SU-DHL-6 (cell line): ENCODE data around the gene SOX5.

Source experiments
- H2AFZ ChIP-seq: fragments of 200-600 bp; sonication (generic); 2 replicates; pipeline ENCODE4 v1.6.1; 2014; ENCODE audit warnings: low read depth, mild to moderate bottlenecking, moderate library complexity, mixed read lengths, antibody characterized with exemption, low read length; ENCODE audit not compliant: severe bottlenecking
- H3F3A ChIP-seq: fragments of 200-600 bp; shearing (Covaris generic); 2 replicates; pipeline ENCODE4 v1.6.0; 2016; ENCODE audit warnings: antibody characterized with exemption, mild to moderate bottlenecking; ENCODE audit not compliant: insufficient read depth
- H3K27ac ChIP-seq: fragments of 200-600 bp; sonication (generic); 2 replicates; pipeline ENCODE4 v1.5.1; 2016; ENCODE audit warnings: low read depth, mild to moderate bottlenecking, low read length, moderate library complexity, mixed read lengths
- H3K27me3 ChIP-seq: fragments of 200-600 bp; sonication (generic), shearing (Covaris generic); 2 replicates; pipeline ENCODE4 v1.6.0; 2014; ENCODE audit warnings: mild to moderate bottlenecking, low read length
- H3K36me3 ChIP-seq: fragments of 200-600 bp; sonication (generic); 2 replicates; pipeline ENCODE4 v1.6.1; 2014; ENCODE audit warnings: mild to moderate bottlenecking, low read length, mixed read lengths
- H3K4me2 ChIP-seq: fragments of 300-600, 200-600 bp; shearing (Covaris generic), sonication (generic); 2 replicates; pipeline ENCODE4 v1.6.0; 2014; ENCODE audit warnings: low read length, low read depth, mild to moderate bottlenecking; ENCODE audit not compliant: poor library complexity, severe bottlenecking
- H3K4me3 ChIP-seq: fragments of 200-600 bp; sonication (generic); 2 replicates; pipeline ENCODE4 v1.5.1; 2014; ENCODE audit warnings: antibody characterized with exemption, low read length, mild to moderate bottlenecking, mixed read lengths; ENCODE audit not compliant: insufficient read depth, poor library complexity, severe bottlenecking
- H3K79me2 ChIP-seq: fragments of 200-600 bp; sonication (generic); 2 replicates; pipeline ENCODE4 v1.6.1; 2014; ENCODE audit warnings: mild to moderate bottlenecking, low read length, moderate library complexity; ENCODE audit not compliant: insufficient read depth
- H3K9ac ChIP-seq: fragments of 200-600 bp; sonication (generic); 2 replicates; pipeline ENCODE4 v1.7.0; 2014; ENCODE audit warnings: mild to moderate bottlenecking, low read length
- H3K9me2 ChIP-seq: fragments of 200-600 bp; sonication (generic); replicated peaks from 2 replicates; pipeline ENCODE4 v1.6.1; 2014; ENCODE audit warnings: low read length; ENCODE audit not compliant: insufficient read depth
- H3K9me3 ChIP-seq: fragments of 200-600 bp; sonication (generic); 2 replicates; pipeline ENCODE4 v1.6.1; 2014; ENCODE audit warnings: low read length, mixed read lengths; ENCODE audit not compliant: insufficient read depth
- H4K20me1 ChIP-seq: fragments of 200-600 bp; sonication (generic); 2 replicates; pipeline ENCODE4 v1.6.1; 2014; ENCODE audit warnings: low read depth, mild to moderate bottlenecking, antibody characterized with exemption, low read length, moderate library complexity, mixed read lengths
- EZH2phosphoT487 ChIP-seq: fragments of 200-600 bp; sonication (generic), shearing (Covaris generic); conservative IDR thresholded peaks from 2 replicates; pipeline ENCODE4 v1.6.1; 2018; ENCODE audit warnings: mild to moderate bottlenecking, antibody characterized with exemption, low read length, moderate library complexity, mixed read lengths
- TF ChIP-seq, protein P1 (sequence below): fragments of 200-600 bp; sonication (generic); IDR thresholded peaks from one replicate; pipeline ENCODE4 v1.5.1; 2017; ENCODE audit warnings: antibody characterized with exemption, mild to moderate bottlenecking, low read length, moderate library complexity; ENCODE audit not compliant: insufficient read depth, poor library complexity, severe bottlenecking

The SOX5 gene

DNA sequence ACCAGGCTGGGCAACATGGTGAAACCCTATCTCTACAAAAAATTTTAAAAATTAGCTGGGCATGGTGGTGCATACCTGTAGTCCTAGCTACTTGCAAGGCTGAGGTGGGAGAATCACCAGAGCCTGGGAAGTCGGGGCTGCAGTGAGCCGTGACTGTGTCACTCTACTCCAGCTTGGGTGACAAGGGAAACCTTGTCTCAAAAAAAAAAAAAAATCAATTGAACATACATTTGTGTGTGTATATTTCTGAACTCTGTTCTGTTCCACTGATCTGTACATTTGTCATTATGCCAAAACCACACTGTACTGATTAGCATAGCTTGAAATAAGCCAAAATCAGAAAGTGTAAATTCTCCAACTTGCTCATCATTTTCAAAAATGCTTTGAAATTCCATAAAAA, 254.6 kb downstream of the SOX5 start:
- H3K9ac ChIP-seq: no peak overlapping the region
- no peaks in the 10 kb centered on the region for H3K79me2 ChIP-seq
- H4K20me1 ChIP-seq: no peaks in the 10 kb centered on the region
- H2AFZ ChIP-seq: no peak overlapping the region
- peaks cover 3% of the 10 kb centered on the region; the same call in 1 of the 2 replicates for H3K9me3 ChIP-seq
- no peak overlapping the region for H3K27ac ChIP-seq
- no peaks in the 10 kb centered on the region for H3F3A ChIP-seq
- no peaks in the 10 kb centered on the region for H3K36me3 ChIP-seq
- no peaks in the 10 kb centered on the region for H3K27me3 ChIP-seq
- H3K4me3 ChIP-seq: no peak overlapping the region
- no peak for TF ChIP-seq EZH2phosphoT487
- TF ChIP-seq, protein P1, sequence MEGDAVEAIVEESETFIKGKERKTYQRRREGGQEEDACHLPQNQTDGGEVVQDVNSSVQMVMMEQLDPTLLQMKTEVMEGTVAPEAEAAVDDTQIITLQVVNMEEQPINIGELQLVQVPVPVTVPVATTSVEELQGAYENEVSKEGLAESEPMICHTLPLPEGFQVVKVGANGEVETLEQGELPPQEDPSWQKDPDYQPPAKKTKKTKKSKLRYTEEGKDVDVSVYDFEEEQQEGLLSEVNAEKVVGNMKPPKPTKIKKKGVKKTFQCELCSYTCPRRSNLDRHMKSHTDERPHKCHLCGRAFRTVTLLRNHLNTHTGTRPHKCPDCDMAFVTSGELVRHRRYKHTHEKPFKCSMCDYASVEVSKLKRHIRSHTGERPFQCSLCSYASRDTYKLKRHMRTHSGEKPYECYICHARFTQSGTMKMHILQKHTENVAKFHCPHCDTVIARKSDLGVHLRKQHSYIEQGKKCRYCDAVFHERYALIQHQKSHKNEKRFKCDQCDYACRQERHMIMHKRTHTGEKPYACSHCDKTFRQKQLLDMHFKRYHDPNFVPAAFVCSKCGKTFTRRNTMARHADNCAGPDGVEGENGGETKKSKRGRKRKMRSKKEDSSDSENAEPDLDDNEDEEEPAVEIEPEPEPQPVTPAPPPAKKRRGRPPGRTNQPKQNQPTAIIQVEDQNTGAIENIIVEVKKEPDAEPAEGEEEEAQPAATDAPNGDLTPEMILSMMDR: no peak
- H3K9me2 ChIP-seq: no peaks in the 10 kb centered on the region
- H3K4me2 ChIP-seq: no peak overlapping the region

DNA sequence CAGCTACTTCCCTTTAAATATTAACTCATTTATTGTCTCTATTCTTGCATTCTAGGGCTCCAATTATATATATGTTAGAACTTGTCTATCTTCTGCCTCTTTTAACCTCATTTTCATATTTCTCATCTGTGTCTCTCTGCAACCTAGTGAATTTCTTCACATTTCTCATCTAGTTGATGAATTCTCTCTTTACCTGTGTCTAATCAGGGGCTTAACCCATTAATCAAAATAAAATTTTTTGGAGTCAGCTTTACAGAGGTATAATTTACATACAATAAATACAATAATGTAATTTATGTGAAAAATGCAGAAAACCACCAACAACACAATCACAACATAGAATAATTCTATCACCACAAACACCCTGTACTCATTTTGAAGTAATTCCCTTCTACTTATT, 255.2 kb downstream of the SOX5 start:
- TF ChIP-seq, protein P1: no peak
- TF ChIP-seq EZH2phosphoT487: no peak
- H3K4me3 ChIP-seq: no peak overlapping the region
- H3K9ac ChIP-seq: no peak overlapping the region
- H3K4me2 ChIP-seq: no peak overlapping the region
- H3K27ac ChIP-seq: no peak overlapping the region
- no peaks in the 10 kb centered on the region for H4K20me1 ChIP-seq
- H3F3A ChIP-seq: no peaks in the 10 kb centered on the region
- no peaks in the 10 kb centered on the region for H3K27me3 ChIP-seq
- no peaks in the 10 kb centered on the region for H3K36me3 ChIP-seq
- no peaks in the 10 kb centered on the region for H3K9me2 ChIP-seq
- H2AFZ ChIP-seq: no peak overlapping the region
- H3K79me2 ChIP-seq: no peaks in the 10 kb centered on the region
- peaks cover 3% of the 10 kb centered on the region; the same call in 1 of the 2 replicates for H3K9me3 ChIP-seq

DNA sequence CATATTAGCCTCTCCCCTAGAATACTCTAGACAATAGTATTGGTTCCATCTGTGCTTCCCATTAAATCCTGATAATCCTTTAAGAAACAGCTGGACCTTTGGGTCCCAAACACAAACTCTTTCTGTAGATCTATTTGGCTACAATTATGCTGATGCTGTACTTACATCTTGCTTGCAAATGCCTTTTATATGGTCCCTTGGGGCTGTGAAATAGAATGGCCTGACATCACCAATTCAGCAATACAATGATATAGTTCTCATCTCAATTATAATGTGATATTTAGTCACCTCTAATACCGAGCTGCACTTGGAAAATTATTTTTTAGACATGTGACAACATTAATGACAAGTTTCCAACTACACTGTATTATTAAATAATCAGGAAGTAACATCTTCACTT, 261.5 kb downstream of the SOX5 start:
- H3K79me2 ChIP-seq: no peaks in the 10 kb centered on the region
- no peaks in the 10 kb centered on the region for H3K27me3 ChIP-seq
- no peak overlapping the region for H3K27ac ChIP-seq
- H3K9me2 ChIP-seq: no peaks in the 10 kb centered on the region
- H3K4me3 ChIP-seq: no peak overlapping the region
- TF ChIP-seq EZH2phosphoT487: no peak
- TF ChIP-seq, protein P1: no peak
- H2AFZ ChIP-seq: no peak overlapping the region
- H4K20me1 ChIP-seq: no peaks in the 10 kb centered on the region
- no peaks in the 10 kb centered on the region for H3K9me3 ChIP-seq
- no peaks in the 10 kb centered on the region for H3F3A ChIP-seq
- no peak overlapping the region for H3K4me2 ChIP-seq
- H3K36me3 ChIP-seq: no peaks in the 10 kb centered on the region
- no peak overlapping the region for H3K9ac ChIP-seq

DNA sequence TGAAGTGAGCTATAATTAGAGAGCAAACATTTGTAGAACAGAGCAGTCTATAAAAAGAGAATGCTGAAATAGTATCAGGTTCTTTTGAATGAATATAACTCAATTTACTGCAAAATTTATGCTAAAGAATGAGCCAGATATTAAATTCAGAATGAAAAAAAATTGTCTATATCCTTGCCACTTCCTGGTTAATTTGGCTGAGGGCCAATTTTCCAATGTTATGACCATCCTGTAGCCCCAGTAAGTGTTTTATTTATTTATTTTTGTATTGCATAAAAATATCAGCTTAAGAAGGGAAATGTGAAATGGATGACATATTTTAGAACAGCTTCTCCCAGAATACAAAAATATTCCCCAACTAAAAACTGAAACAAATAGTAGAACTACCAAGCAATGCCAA, 263.4 kb downstream of the SOX5 start:
- no peak overlapping the region for H3K4me3 ChIP-seq
- no peaks in the 10 kb centered on the region for H3K9me3 ChIP-seq
- no peak overlapping the region for H3K4me2 ChIP-seq
- TF ChIP-seq EZH2phosphoT487: no peak
- TF ChIP-seq, protein P1: no peak
- H4K20me1 ChIP-seq: no peaks in the 10 kb centered on the region
- H3K79me2 ChIP-seq: no peaks in the 10 kb centered on the region
- H3F3A ChIP-seq: no peaks in the 10 kb centered on the region
- H3K36me3 ChIP-seq: no peaks in the 10 kb centered on the region
- no peaks in the 10 kb centered on the region for H3K9me2 ChIP-seq
- no peak overlapping the region for H3K27ac ChIP-seq
- no peak overlapping the region for H2AFZ ChIP-seq
- H3K9ac ChIP-seq: no peak overlapping the region
- no peaks in the 10 kb centered on the region for H3K27me3 ChIP-seq
